HG02678 (cell line): ENCODE results near the gene CTIF.

Experiments used
- ATAC-seq: cut with Tn5 transposase; IDR thresholded peaks from one replicate; pipeline ENCODE4 v1.9.1; 2021; ENCODE audit warnings: mild to moderate bottlenecking, moderate library complexity; ENCODE audit not compliant: unreplicated experiment

The CTIF gene

DNA sequence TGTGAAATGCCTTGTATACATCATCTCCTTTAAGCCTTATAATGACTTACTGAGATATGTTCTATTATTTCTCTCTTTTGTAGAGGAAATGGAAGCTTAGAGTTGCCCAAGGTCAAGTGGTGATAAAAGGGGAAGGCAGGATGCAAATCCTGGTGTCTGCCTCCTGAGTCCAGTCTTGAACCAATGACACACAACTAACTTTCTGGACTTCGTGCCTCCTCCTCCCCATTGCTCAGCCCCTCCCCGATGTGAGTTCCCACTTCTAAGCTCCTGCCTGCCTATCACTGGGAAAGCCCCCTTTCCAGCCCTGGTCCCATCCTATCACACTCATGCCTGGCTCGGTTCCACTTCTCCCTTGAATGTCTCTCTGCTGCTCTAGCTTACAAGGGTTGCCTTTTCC is 6.9 kb upstream of the CTIF start:
- ATAC-seq: no peak

GRCh38 chr18:48533340-48534070 is 5.3 kb upstream of the CTIF start:
- ATAC-seq: no peak

GRCh38 chr18:48534364-48534763 is 4.5 kb upstream of the CTIF start:
- no peak for ATAC-seq

- no peak for ATAC-seq
Observed at GRCh38 chr18:48535956-48536355, 2.9 kb upstream of the CTIF start.

DNA sequence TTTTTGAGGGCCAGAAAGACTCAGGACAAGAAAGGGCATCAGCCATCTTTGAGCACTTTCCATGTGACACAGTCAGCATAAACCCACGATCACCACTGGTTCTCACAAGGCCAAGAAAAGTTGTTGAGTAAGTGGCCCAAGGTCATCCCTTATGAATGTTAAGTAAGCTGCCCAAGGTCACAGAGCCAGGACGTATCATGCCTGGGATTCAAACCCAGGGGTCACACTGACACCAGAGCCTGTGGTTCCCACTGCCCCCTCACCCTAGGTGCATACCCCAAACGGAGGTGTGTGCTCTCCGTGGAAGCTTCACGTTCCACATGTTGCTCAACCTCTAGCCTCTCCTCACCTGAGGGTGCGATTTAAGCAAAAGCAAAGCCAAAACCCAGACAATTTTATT is 2.3 kb upstream of the CTIF start:
- ATAC-seq: no peak

DNA sequence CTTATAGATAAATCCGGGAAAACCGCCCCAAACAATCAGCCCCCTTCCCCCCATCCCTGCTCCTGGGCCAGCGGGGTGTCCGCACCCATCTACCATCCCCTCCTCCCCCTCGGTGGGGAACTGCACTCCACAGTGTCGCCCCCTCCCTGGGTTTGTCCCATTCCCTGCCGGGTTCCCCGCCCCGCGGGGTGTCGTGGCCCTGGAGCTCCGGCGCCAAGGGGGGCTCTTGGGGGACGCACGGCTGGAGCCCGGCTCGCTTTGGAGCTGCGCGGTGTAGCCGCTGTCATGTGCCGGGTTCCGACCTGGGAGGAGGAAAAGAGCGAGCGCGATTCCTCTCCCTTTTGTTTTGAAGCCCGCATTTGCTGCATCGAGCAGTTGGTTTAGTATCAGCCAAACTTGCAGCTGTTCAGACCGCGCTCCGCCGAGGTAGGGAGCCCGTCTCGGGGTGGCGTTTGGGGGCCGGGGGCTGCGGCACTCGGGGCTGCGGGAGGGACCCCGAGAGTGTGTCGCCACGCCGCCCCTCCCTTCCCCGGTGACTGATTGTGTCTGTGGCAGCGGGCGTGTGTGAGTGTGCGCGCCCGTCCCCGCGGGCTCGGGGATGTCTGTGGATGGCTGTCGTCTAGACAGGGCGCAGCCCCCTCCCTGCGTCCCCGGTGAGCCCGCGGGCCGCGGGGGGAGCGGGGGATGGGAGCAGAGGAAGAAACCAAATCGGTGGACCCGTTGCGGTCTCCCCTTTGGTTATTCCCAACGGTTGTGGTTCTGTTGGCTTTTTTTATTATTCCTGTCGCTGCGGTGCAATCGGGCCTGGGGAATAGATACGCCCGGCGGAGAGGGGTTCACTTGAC is 797 bp downstream of the CTIF start:
- ATAC-seq: no peak

GRCh38 chr18:48540251-48541025 is 1.6 kb downstream of the CTIF start:
- peak; percentile 24 for ATAC-seq

GRCh38 chr18:48541026-48541746 is 2.4 kb downstream of the CTIF start:
- peak; percentile 44 for ATAC-seq

- no peak for ATAC-seq
Observed at GRCh38 chr18:48541747-48542400, 3.0 kb downstream of the CTIF start.

- ATAC-seq: no peak
Observed at GRCh38 chr18:48542513-48543181, 3.8 kb downstream of the CTIF start.

GRCh38 chr18:48543228-48543627 is 4.4 kb downstream of the CTIF start:
- ATAC-seq: no peak

- no peak for ATAC-seq
Observed at GRCh38 chr18:48544116-48544515, 5.3 kb downstream of the CTIF start.

GRCh38 chr18:48544661-48545415 is 6.0 kb downstream of the CTIF start:
- ATAC-seq: no peak

DNA sequence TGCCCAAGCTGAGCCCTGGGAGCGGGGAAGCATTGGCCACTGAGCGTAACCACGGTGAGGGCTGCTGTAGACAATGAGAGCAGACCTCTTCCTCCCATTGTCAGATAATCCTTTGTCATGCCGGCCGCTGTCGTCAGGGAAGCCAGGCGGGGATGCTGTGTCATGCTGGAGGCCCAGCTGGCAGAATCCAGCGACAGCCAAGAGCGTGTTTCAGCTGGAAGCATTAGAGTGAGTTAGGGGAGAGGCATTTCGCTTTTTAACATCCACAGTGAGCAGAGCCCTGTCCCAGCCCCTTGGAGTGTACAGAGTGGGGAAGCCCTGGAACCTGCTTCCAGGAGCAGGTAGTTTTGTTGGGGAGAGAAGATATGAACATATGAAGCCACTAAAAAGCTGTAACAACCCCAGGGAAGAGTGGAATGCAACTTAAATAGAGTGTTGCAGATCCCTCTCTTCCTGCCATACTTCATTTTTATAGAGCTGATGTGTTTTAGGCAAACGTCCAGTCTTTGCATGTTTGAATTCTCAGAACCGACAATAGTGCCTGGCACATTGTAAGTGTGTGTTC is 7.0 kb downstream of the CTIF start:
- no peak for ATAC-seq

- ATAC-seq: no peak
Observed at GRCh38 chr18:48546396-48546795, 7.6 kb downstream of the CTIF start.

GRCh38 chr18:48547531-48547981 is 8.7 kb downstream of the CTIF start:
- ATAC-seq: no peak

DNA sequence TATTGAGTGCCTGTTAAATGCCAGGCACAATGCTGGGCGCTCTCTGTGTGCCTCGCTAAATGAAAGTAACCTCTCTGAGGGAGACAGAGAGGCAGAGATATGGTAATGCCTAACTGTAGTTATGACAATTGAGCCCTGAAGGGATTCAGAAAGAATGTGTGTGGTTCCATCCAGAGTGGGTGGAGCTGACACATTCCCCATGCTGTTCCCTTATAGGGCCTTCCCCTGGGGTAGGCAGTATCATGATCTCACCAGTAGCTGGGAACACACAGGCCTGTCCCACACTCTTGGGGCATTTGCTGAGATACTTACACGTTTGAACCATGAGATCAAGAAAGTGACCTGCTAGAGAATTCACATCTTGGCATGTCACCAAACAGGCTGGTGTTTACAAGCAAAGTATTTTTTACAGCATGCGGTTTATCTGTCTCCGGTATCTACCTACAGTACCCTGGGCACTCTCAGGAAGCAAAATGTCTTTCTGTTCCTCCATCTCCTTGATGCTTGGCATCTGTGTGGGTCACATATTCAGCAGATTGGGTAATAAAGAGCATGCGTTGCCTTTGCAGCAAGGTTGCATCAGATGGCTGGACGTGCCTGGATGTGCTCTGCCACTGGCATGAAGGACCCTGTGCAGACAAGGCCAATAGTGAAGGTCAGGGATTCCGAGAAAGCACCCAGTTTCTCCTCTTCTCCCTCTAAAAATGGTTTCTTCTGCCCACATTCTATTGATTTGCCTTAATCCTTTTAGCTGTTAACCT is 9.4 kb downstream of the CTIF start:
- no peak for ATAC-seq

DNA sequence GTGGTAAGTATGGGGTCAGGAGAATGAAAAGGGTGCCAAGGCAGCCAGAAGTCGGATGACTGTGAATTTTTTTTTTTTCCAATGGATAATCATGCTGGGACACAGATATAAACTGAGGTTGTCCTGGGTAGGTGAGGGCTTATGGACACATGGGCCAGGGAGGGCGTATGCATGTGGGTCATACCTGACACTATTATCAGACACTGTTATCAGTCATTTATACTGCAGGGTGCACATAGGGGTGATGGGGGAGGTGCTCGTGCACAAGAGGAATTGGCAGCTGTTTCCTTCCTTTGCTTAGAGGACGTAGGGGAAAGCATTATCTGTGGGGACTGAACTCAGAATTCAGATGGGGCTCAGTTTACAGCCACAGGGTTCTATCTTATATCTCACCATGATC is 10.1 kb downstream of the CTIF start:
- no peak for ATAC-seq
